GM12878 (cell line): ENCODE data around the gene AMN1. TPM values are rescaled to one million over a fixed set of nuclear protein-coding genes. Genes with fewer than 3 reads are reported as not detected.

Experiments
- ATAC-seq: fragments of 200-7000 bp; cut with Tn5 transposase; 3 replicates; pipeline ENCODE4 v1.9.1; 2020; ENCODE audit warnings: mild to moderate bottlenecking, moderate library complexity
- BruUV-seq: library from RNA; stranded (reverse); fragments of 400-500 nt; replicated peaks from 2 replicates; lab custom pipeline; 2021; lab: Mats Ljungman, UMichigan
- CTCF ChIA-PET: fragments of 300-600 bp; sonication (Branson Sonifier 250); formaldehyde crosslinking; extraction: SDS; loops from one replicate; lab custom pipeline; 2021; ENCODE audit warnings: inconsistent platforms; lab: Yijun Ruan, JAX
- POLR2A ChIA-PET: fragments of 350-600 bp; formaldehyde crosslinking; extraction: SDS; loops from one replicate; lab custom pipeline; 2021; ENCODE audit warnings: inconsistent platforms; lab: Charles Lee
- RAD21 ChIA-PET: fragments of 300-600 bp; sonication (Branson Sonifier 250); formaldehyde crosslinking; loops from one replicate; lab custom pipeline; 2023; ENCODE audit warnings: antibody characterized with exemption; ENCODE audit not compliant: unreplicated experiment; lab: Charles Lee
- SMC1A ChIA-PET: fragments of 300-600 bp; sonication (Branson Sonifier 250); formaldehyde crosslinking; loops from one replicate; lab custom pipeline; 2023; ENCODE audit not compliant: unreplicated experiment, uncharacterized antibody; lab: Charles Lee
- DNase-seq: peaks from one replicate; pipeline ENCODE4 v3.0.0-alpha.2; 2011; ENCODE audit warnings: low read depth, low spot score
- FAIRE-seq: peaks from 3 replicates; lab custom pipeline; 2011; peaks lifted over from hg19 to GRCh38; lab: Jason Lieb, UNC
- H2AFZ ChIP-seq: 2 replicates; pipeline ENCODE4 v1.6.0; 2011; ENCODE audit warnings: low read depth, low read length, control low read depth; ENCODE audit not compliant: control insufficient read depth
- H3K27ac ChIP-seq: 2 replicates; pipeline ENCODE4 v1.5.1; 2011; ENCODE audit warnings: control low read depth; ENCODE audit not compliant: control insufficient read depth, insufficient read depth
- H3K27me3 ChIP-seq, 2 experiments: replicated peaks in 1 of 2; 2 replicates each; pipeline versions ENCODE4 v1.6.0 to v1.6.1; 2011; ENCODE audit warnings: low read length in 1 of 2; ENCODE audit not compliant: control insufficient read depth in 2 of 2, insufficient read depth in 2 of 2
- H3K36me3 ChIP-seq, 2 experiments: 2 replicates each; pipeline ENCODE4 v1.5.1; 2011; ENCODE audit warnings: low read length in 1 of 2; ENCODE audit not compliant: control insufficient read depth in 2 of 2, insufficient read depth in 2 of 2
- H3K4me1 ChIP-seq: 2 replicates; pipeline ENCODE4 v1.6.1; 2011; ENCODE audit warnings: mild to moderate bottlenecking, low read length, moderate library complexity, mixed read lengths; ENCODE audit not compliant: control insufficient read depth, insufficient read depth
- H3K4me2 ChIP-seq: 2 replicates; pipeline ENCODE4 v1.6.0; 2011; ENCODE audit warnings: control low read depth; ENCODE audit not compliant: control insufficient read depth, insufficient read depth
- H3K4me3 ChIP-seq: fragments of 200-600 bp; sonication (generic); 2 replicates; pipeline ENCODE4 v1.5.1; 2016
- H3K79me2 ChIP-seq: 2 replicates; pipeline ENCODE4 v1.6.0; 2011; ENCODE audit warnings: low read length; ENCODE audit not compliant: control insufficient read depth, insufficient read depth
- H3K9ac ChIP-seq: 2 replicates; pipeline ENCODE4 v1.8.0; 2011; ENCODE audit warnings: low read length, control low read depth, mixed read lengths; ENCODE audit not compliant: control insufficient read depth, insufficient read depth
- H3K9me3 ChIP-seq: replicated peaks from 3 replicates; pipeline ENCODE4 v1.5.1; 2011; ENCODE audit warnings: mild to moderate bottlenecking, low read length; ENCODE audit not compliant: control insufficient read depth, insufficient read depth
- H4K20me1 ChIP-seq: 2 replicates; pipeline ENCODE4 v1.6.0; 2011; ENCODE audit not compliant: control insufficient read depth, insufficient read depth
- BHLHE40 ChIP-seq, 2 experiments: fragments of 450-650 bp in 1 of 2; IDR thresholded peaks; 2 replicates each; pipeline ENCODE4 v1.6.1; 2011 to 2017; ENCODE audit warnings: low read depth in 2 of 2, borderline replicate concordance in 1 of 2, improper control_type of control experiment in 1 of 2, low read length in 1 of 2, mild to moderate bottlenecking in 1 of 2
- IKZF2 ChIP-seq, 2 experiments: fragments of 450-650 bp; IDR thresholded peaks; 2 replicates each; pipeline ENCODE4 v1.6.1; 2017; ENCODE audit warnings: mild to moderate bottlenecking in 2 of 2, moderate library complexity in 2 of 2
- SMAD1 ChIP-seq: fragments of 450-650 bp; IDR thresholded peaks from 2 replicates; pipeline ENCODE4 v1.6.1; 2018; ENCODE audit warnings: mild to moderate bottlenecking, low read depth; ENCODE audit not compliant: partially characterized antibody
- SMC3 ChIP-seq: IDR thresholded peaks from 2 replicates; pipeline ENCODE4 v1.6.1; 2011; ENCODE audit warnings: low read length, improper control_type of control experiment, borderline replicate concordance
- ZNF24 ChIP-seq: fragments of 450-650 bp; IDR thresholded peaks from 2 replicates; pipeline ENCODE4 v1.6.1; 2017; ENCODE audit warnings: antibody characterized with exemption, mild to moderate bottlenecking
- ZNF384 ChIP-seq: IDR thresholded peaks from 2 replicates; pipeline ENCODE4 v1.6.1; 2012; ENCODE audit warnings: low read depth, mild to moderate bottlenecking, low read length, improper control_type of control experiment, borderline replicate concordance
- WGBS: methylation state at CpG from one replicate; pipeline ENCODE4 v1.1.6; 2016; ENCODE audit warnings: low lambda C conversion rate; ENCODE audit not compliant: insufficient replicate concordance, insufficient coverage; ENCODE audit errors: missing lambda C conversion rate; 5-methylcytosine and 5-hydroxymethylcytosine counted together
- in situ Hi-C: fragments of 300-500 bp; cut with MboI; formaldehyde crosslinking; loops from 9 replicates; pipeline ENCODE4 v1.14.3; 2018; ENCODE audit warnings: mixed read lengths
- intact Hi-C: fragments of 100-400 bp; cut with micrococcal nuclease; formaldehyde crosslinking; loops from one replicate; pipeline ENCODE4 v1.14.2; 2022; ENCODE audit not compliant: unreplicated experiment
- polyA plus RNA-seq, 11 experiments: library from polyadenylated mRNA; depleted of rRNA in 4 of 11; unstranded in 6 of 11; stranded (reverse) in 5 of 11; fragments of >200 nt; fragmentation: Nextera tagmentation in 4 of 11; fragmentation: Illumina TruSeq in 1 of 11; extraction: Ambion mirVana in 4 of 11; extraction: Trizol in 1 of 11; gene quantifications; 1 replicate in 1 of 11; 2 replicates in 10 of 11; pipeline versions ENCODE4 v1.2.1 to v1.2.3, GENCODE V29; 2011 to 2016; ENCODE audit warnings: inconsistent platforms in 2 of 11, missing spikeins in 2 of 11, low read depth in 1 of 11
- total RNA-seq, 4 experiments: library from RNA; depleted of rRNA in 3 of 4; stranded (reverse); fragments of >200 nt in 3 of 4; fragmentation: Illumina TruSeq in 1 of 4; extraction: Trizol in 1 of 4; gene quantifications; 2 replicates each; pipeline versions ENCODE4 v1.2.1 to v1.2.3, GENCODE V29; 2013 to 2021
- TF ChIP-seq, protein P1 (sequence below): fragments of 450-650 bp; IDR thresholded peaks from 2 replicates; pipeline ENCODE4 v1.6.1; 2016; ENCODE audit warnings: mild to moderate bottlenecking
- TF ChIP-seq, protein P2 (sequence below): IDR thresholded peaks from 2 replicates; pipeline ENCODE4 v1.6.1; 2012; ENCODE audit warnings: improper control_type of control experiment, low read depth, low read length; ENCODE audit not compliant: insufficient replicate concordance

The AMN1 gene
- total and polyA plus RNA-seq, 10 of the 15 experiments (the other 5 are each of a cell fraction or from before 2014, with no cell fraction given), result 5.4 to 19.3 (median 9.3) TPM

- peaks cover 5% of the 10 kb centered on the region; the same call in 1 of the 2 replicates for H3K4me1 ChIP-seq
- peak overlapping the region; percentile 77; the same call in 1 of the 2 replicates for H3K9ac ChIP-seq
- ChIA-PET CTCF (interaction anchor here (0.7 to 2.3 kb wide), 8 partner anchors 23 to 1097 kb away, joined by 3 to 15 read pairs (median 4); partner anchors contain the start of gene YARS2), SMC1A (interaction anchor here (0.7 to 3.2 kb wide), 9 partner anchors 24 to 1097 kb away, joined by 3 to 15 read pairs (median 4); partner anchors contain the start of gene YARS2), RAD21 (interaction anchor here (0.8 to 1.8 kb wide), 8 partner anchors 24 to 1097 kb away, joined by 3 to 6 read pairs (median 3); partner anchors contain the start of gene YARS2), POLR2A (interaction anchor here (0.6 kb wide), 1 partner anchor 78 kb away, joined by 7 read pairs; no protein-coding TSS in a partner anchor)
- no peaks in the 10 kb centered on the region for H3K9me3 ChIP-seq
- DNase-seq (no peak), FAIRE-seq (peak; percentile 85), ATAC-seq (peak; percentile 25)
- TF ChIP-seq BHLHE40 (IDR thresholded peaks at IDR 0.05; ENCODE audit: borderline replicate concordance in 1 of 2, low read depth in 2 of 2, low read length in 1 of 2) (no peak), ZNF24 (no peak), ZNF384 (peak; percentile 58; the same call in 1 of the 2 replicates), IKZF2 (IDR thresholded peaks at IDR 0.05) (no peak), SMAD1 (no peak), SMC3 (no peak)
- TF ChIP-seq, protein P1, sequence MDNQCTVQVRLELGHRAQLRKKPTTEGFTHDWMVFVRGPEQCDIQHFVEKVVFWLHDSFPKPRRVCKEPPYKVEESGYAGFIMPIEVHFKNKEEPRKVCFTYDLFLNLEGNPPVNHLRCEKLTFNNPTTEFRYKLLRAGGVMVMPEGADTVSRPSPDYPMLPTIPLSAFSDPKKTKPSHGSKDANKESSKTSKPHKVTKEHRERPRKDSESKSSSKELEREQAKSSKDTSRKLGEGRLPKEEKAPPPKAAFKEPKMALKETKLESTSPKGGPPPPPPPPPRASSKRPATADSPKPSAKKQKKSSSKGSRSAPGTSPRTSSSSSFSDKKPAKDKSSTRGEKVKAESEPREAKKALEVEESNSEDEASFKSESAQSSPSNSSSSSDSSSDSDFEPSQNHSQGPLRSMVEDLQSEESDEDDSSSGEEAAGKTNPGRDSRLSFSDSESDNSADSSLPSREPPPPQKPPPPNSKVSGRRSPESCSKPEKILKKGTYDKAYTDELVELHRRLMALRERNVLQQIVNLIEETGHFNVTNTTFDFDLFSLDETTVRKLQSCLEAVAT, result 0 out of 2 replicates have a peak, but pooled peaks have one; percentile 16
- TF ChIP-seq, protein P2, sequence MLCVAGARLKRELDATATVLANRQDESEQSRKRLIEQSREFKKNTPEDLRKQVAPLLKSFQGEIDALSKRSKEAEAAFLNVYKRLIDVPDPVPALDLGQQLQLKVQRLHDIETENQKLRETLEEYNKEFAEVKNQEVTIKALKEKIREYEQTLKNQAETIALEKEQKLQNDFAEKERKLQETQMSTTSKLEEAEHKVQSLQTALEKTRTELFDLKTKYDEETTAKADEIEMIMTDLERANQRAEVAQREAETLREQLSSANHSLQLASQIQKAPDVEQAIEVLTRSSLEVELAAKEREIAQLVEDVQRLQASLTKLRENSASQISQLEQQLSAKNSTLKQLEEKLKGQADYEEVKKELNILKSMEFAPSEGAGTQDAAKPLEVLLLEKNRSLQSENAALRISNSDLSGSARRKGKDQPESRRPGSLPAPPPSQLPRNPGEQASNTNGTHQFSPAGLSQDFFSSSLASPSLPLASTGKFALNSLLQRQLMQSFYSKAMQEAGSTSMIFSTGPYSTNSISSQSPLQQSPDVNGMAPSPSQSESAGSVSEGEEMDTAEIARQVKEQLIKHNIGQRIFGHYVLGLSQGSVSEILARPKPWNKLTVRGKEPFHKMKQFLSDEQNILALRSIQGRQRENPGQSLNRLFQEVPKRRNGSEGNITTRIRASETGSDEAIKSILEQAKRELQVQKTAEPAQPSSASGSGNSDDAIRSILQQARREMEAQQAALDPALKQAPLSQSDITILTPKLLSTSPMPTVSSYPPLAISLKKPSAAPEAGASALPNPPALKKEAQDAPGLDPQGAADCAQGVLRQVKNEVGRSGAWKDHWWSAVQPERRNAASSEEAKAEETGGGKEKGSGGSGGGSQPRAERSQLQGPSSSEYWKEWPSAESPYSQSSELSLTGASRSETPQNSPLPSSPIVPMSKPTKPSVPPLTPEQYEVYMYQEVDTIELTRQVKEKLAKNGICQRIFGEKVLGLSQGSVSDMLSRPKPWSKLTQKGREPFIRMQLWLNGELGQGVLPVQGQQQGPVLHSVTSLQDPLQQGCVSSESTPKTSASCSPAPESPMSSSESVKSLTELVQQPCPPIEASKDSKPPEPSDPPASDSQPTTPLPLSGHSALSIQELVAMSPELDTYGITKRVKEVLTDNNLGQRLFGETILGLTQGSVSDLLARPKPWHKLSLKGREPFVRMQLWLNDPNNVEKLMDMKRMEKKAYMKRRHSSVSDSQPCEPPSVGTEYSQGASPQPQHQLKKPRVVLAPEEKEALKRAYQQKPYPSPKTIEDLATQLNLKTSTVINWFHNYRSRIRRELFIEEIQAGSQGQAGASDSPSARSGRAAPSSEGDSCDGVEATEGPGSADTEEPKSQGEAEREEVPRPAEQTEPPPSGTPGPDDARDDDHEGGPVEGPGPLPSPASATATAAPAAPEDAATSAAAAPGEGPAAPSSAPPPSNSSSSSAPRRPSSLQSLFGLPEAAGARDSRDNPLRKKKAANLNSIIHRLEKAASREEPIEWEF, result no peak
- peak overlapping the region; percentile 87 for H3K27ac ChIP-seq
- no peaks in the 10 kb centered on the region for H3K27me3 ChIP-seq
- H3K36me3 ChIP-seq, result no peaks in the 10 kb centered on the region
- H4K20me1 ChIP-seq, result no peaks in the 10 kb centered on the region
- BruUV-seq, result no TSS peak
- H2AFZ ChIP-seq, result peak overlapping the region; percentile 79
- H3K79me2 ChIP-seq, result no peaks in the 10 kb centered on the region
- 20% methylated on average over 11 of the region's 11 CpGs for WGBS
- intact Hi-C loops, result no loop called here
- peak overlapping the region; percentile 63 for H3K4me3 ChIP-seq
- H3K4me2 ChIP-seq, result peak overlapping the region; percentile 43
- in situ Hi-C loops, result loop anchor here (25.0 kb wide), 1 partner anchor 1254 kb away; no protein-coding TSS in a partner anchor
Observed at GRCh38 chr12:31658471-31659086, 70.2 kb downstream of the AMN1 start.
